Activated CD4-positive, CD25-positive, alpha-beta regulatory T cell treated with anti-CD3 and anti-CD28 coated beads, Interleukin-2, amount 50 U/mL, for 24 hours (primary cell): Measurements from ENCODE around the gene PRRG1.
"Not testable (repeated sequence)": the region's sequence is repeated elsewhere in the genome, so short reads cannot be mapped to it uniquely, and the experiment has no call there.

Experiments used
- ATAC-seq, 2 donors: fragments of 150-1000 bp; cut with Tn5 transposase; one replicate each; pipeline ENCODE4 v1.10.0; 2021; ENCODE audit warnings: mild to moderate bottlenecking in 1 of 2, moderate library complexity in 1 of 2

PRRG1 gene

GRCh38 chrX:37349221-37350033, at the start of gene PRRG1:
PRRG1 (plus strand) TSS chrX:37349364; CDS start chrX:37406250, 56,886 bp downstream.
- no peak for ATAC-seq

GRCh38 chrX:37302569-37302968, 46.6 kb upstream of the PRRG1 start:
- ATAC-seq, result no peak

GRCh38 chrX:37305238-37305637, 43.9 kb upstream of the PRRG1 start:
- ATAC-seq, result not testable (repeated sequence)

- ATAC-seq, result no peak
These were observed 34.6 kb upstream of the PRRG1 start for GRCh38 chrX:37314531-37314930.

- ATAC-seq, result no peak
These were observed 33.5 kb upstream of the PRRG1 start for GRCh38 chrX:37315511-37316248.

GRCh38 chrX:37320541-37321203, 28.5 kb upstream of the PRRG1 start:
- ATAC-seq, result no peak

- ATAC-seq, result no peak
These were observed 18.5 kb upstream of the PRRG1 start for GRCh38 chrX:37330642-37331041.

- ATAC-seq, result no peak
These were observed 17.6 kb upstream of the PRRG1 start for GRCh38 chrX:37331546-37331945.

- ATAC-seq, result no peak
These were observed 17.1 kb upstream of the PRRG1 start for GRCh38 chrX:37332055-37332454.

- no peak for ATAC-seq
These were observed 16.0 kb upstream of the PRRG1 start for GRCh38 chrX:37332987-37333658.

- no peak for ATAC-seq
These were observed 1.7 kb upstream of the PRRG1 start for GRCh38 chrX:37347420-37347819.

- ATAC-seq, result no peak
These were observed 763 bp upstream of the PRRG1 start for GRCh38 chrX:37348231-37348970.

GRCh38 chrX:37348971-37349220, 268 bp upstream of the PRRG1 start:
- ATAC-seq, result no peak

- ATAC-seq, result no peak
These were observed 836 bp downstream of the PRRG1 start for GRCh38 chrX:37350034-37350365.

GRCh38 chrX:37353646-37354045, 4.5 kb downstream of the PRRG1 start:
- no peak for ATAC-seq

- no peak for ATAC-seq
These were observed 8.3 kb downstream of the PRRG1 start for GRCh38 chrX:37357436-37357835.

- ATAC-seq, result no peak
These were observed 12.4 kb downstream of the PRRG1 start for GRCh38 chrX:37361596-37361995.

- ATAC-seq, result no peak
These were observed 15.5 kb downstream of the PRRG1 start for GRCh38 chrX:37364666-37365065.

GRCh38 chrX:37367946-37368345, 18.8 kb downstream of the PRRG1 start:
- no peak for ATAC-seq

- ATAC-seq, result no peak
These were observed 21.5 kb downstream of the PRRG1 start for GRCh38 chrX:37370499-37371141.

GRCh38 chrX:37371578-37371991, 22.4 kb downstream of the PRRG1 start:
- no peak for ATAC-seq

GRCh38 chrX:37378404-37378803, 29.2 kb downstream of the PRRG1 start:
- ATAC-seq, result no peak
